Amniotic stem cell (primary cell): ENCODE data around the gene TOP1.

Experiments
- DNase-seq: peaks from one replicate; lab custom pipeline; 2025; lab: John Stamatoyannopoulos, UW

The TOP1 gene

DNA sequence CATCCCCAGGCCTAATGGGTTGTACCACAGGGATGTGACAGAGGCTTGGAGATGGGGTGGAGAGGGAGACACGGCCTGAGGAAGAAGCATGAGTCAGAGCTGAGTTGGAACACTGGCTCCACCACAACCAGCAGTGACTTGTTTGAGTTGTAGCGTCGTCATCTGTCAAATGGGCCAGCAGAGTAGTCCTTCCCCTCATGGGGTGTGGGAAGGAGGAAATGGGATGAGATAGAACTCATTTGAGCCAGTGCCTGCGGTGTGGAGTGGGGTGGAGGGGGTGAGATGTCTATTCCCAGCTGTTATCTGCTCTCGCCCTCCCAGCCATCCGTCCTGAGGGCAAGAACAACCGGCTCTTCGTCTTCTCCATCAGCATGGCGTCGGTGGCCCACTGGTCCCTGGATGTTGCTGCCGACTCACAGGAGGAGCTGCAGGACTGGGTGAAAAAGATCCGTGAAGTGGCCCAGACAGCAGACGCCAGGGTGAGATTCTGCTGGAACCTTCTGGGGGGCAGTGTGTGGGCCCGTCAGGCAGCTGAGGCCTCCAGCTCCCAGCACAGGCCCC is 141.2 kb downstream of the TOP1 start:
- no peak for DNase-seq

DNA sequence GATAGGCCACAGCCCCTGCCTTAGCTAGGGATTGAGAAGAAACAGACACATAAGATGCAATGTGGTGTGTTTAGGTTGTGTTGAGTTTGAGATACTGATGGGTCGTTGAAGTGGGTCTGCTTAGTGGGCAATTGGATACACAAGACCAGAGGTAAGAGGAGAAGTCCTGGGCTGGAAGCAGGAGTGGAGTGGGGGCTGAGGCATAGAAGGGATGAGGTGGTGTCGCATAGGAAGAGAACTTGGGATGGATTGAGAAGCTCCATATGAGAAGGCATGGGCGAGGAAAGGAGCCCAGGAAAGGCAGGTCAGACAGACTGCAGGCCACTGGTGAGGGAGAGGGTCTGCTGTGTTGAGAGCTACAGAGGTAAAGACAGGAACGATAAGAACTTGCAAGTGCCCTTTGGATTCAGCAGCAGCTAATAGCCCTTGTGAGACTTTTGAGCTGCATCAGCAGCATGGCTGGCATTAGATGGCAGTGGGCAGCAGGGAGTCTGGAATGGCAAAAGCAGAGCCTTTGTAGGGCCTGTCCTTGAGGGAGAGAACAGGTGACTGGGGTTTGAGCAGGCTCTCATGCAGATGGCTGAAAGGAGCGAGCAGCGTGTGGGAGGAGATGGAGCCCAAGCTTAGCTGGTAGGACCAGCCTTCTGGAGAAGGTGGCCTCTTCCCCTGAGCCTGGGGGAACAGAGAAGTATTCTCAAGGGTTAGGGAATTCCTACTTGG is 141.9 kb downstream of the TOP1 start:
- DNase-seq: no peak

DNA sequence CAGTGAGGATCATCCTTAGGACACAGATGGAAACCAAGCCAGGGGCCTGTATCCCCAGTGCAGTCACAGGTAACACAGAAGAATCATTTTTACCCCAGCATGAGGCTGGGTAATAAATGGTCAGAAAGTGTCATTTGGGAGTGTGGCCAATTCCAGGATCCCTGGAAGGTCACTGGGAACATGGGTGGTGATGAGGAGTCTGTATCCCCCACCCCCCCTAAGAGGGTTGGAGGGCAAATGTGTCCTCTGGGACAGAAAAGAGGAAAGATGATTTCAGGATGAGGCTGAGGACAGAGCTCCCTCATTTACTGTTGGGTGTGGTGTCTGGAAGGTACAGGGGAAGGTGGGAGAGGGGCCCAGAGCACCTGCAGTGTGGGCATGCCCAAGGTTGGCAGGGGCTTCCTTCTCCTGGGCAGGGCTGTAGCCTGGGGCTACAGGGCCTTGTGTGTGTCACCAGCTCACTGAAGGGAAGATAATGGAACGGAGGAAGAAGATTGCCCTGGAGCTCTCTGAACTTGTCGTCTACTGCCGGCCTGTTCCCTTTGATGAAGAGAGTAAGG is 143.2 kb downstream of the TOP1 start:
- no peak for DNase-seq

DNA sequence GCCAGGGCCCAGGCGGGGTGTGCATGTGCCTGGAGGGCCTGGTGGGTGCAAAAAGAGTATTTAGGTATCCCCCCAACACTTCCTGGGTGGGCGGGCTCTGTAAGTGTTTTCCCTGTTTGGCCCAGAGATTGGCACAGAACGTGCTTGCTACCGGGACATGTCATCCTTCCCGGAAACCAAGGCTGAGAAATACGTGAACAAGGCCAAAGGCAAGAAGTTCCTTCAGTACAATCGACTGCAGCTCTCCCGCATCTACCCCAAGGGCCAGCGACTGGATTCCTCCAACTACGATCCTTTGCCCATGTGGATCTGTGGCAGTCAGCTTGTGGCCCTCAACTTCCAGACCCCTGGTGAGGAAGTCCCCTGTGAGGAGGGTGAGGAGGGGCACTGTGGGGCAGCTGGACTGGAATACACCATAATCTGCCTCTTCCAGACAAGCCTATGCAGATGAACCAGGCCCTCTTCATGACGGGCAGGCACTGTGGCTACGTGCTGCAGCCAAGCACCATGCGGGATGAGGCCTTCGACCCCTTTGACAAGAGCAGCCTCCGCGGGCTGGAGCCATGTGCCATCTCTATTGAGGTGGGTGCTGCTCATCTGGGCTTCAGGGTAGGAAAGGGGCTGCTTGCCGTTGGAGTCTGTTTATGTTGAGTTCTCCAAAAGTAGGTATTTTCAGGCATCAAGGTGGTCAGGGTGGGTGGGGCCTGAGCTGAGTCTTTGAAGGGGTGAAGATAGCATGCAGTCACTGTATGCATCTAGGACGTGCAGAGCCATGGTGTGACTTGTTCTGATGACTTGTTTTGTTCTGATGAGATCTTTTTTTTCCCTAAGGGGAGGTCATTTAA is 143.9 kb downstream of the TOP1 start:
- no peak for DNase-seq

DNA sequence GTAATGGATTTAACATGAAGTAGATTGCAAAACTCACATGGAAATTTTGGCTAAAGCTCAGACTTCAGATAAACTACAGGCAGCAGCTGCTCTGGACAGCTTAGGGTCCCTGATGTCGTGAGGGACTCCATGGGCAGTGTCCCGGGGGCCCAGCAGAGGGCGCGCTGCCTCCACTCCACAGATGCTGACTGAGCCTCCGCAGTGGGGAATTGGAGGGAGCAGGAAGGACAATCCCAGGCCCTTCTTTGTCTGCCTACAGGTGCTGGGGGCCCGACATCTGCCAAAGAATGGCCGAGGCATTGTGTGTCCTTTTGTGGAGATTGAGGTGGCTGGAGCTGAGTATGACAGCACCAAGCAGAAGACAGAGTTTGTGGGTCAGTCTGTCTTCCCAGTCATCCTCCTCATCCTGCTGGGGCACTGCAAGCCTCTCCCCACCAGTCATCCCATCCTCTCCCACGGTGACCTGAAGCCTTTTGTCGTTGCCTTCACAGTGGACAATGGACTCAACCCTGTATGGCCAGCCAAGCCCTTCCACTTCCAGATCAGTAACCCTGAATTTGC is 144.6 kb downstream of the TOP1 start:
- peak; percentile 18 for DNase-seq

DNA sequence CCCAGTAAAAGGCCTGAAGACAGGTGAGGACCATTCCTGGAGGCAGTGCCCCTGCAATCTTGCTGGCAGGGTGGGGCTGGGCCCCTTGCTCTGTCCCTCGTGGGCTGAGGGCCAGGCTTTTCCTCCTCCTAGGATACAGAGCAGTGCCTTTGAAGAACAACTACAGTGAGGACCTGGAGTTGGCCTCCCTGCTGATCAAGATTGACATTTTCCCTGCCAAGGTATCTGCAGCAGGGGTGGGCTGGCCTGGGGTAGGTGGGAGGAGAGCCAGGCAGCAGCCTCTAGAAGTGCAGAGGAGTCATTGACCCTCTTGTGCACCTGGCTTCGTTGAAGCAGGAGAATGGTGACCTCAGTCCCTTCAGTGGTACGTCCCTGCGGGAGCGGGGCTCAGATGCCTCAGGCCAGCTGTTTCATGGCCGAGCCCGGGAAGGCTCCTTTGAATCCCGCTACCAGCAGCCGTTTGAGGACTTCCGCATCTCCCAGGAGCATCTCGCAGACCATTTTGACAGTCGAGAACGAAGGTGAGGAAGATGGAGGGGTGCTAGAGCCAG is 145.2 kb downstream of the TOP1 start:
- DNase-seq: no peak
